Stimulated activated naive CD8-positive, alpha-beta T cell treated with anti-CD3 and anti-CD28 coated beads, Interleukin-15, Interleukin-2, amounts not matched to agents 100 ng/mL and 50 ng/mL, for 24 hours (primary cell): Measurements from ENCODE around the gene ADGRF3.
A peak's percentile ranks its signal among the peaks of the same experiment; 100 is the strongest.
"Not testable (repeated sequence)": the region's sequence is repeated elsewhere in the genome, so short reads cannot be mapped to it uniquely, and the experiment has no call there.

Experiments
- H3K27ac Mint-ChIP-seq: one replicate; pipeline ENCODE4 v1.8.0; 2021; ENCODE audit warnings: mild to moderate bottlenecking, mixed read lengths
- H3K27me3 Mint-ChIP-seq: one replicate; pipeline ENCODE4 v1.8.0; 2021; ENCODE audit warnings: mixed read lengths
- H3K36me3 Mint-ChIP-seq: one replicate; pipeline ENCODE4 v1.8.0; 2021; ENCODE audit warnings: low read depth, mixed read lengths
- H3K4me1 Mint-ChIP-seq: one replicate; pipeline ENCODE4 v1.8.0; 2021; ENCODE audit warnings: low read depth, mixed read lengths
- H3K4me3 Mint-ChIP-seq: one replicate; pipeline ENCODE4 v1.8.0; 2021; ENCODE audit warnings: mild to moderate bottlenecking, mixed read lengths
- H3K9me3 Mint-ChIP-seq: one replicate; pipeline ENCODE4 v1.8.0; 2021; ENCODE audit warnings: mixed read lengths

ADGRF3 gene

DNA sequence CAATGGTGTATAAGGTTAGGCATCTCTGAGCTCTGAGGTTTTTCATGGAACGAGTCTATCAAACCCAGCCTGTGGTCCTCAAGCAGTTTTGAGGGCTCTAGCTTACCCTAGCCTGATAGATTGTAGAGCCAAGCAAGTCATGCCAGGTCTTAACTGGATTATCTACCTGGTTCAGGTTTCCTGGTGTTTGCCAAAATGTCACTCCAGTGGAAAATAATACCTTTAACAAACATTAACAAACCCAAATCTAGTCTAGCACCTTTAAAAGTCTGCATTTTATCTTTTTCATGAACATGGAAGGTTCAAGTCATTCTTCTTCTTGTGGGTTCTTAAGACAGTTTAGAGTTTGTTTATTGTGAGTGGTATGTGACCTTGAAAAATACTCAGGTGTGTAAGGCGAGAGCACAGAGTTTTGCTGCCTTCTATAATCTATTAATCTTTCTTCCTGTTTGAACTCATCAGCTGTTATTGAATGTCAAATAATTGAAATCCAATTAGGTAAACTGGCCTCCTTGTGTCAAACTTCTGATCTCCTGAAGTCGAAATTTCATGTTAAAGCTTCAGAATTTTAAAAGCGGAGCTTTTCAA, 13.4 kb upstream of the ADGRF3 start:
- no peaks in the 10 kb centered on the region for H3K27me3 Mint-ChIP-seq
- H3K36me3 Mint-ChIP-seq = peaks cover 51% of the 10 kb centered on the region
- no peaks in the 10 kb centered on the region for H3K9me3 Mint-ChIP-seq
- no peak overlapping the region for H3K4me3 Mint-ChIP-seq
- peaks cover 54% of the 10 kb centered on the region for H3K4me1 Mint-ChIP-seq
- H3K27ac Mint-ChIP-seq = no peak overlapping the region

- Mint-ChIP-seq H3K36me3 (peaks cover 59% of the 10 kb centered on the region), H3K27ac (no peak overlapping the region), H3K4me1 (peaks cover 69% of the 10 kb centered on the region), H3K9me3 (no peaks in the 10 kb centered on the region), H3K27me3 (no peaks in the 10 kb centered on the region), H3K4me3 (no peak overlapping the region)
Observed at GRCh38 chr2:26356771-26357170, 10.2 kb upstream of the ADGRF3 start.

- Mint-ChIP-seq H3K9me3 (no peaks in the 10 kb centered on the region), H3K4me1 (peaks cover 75% of the 10 kb centered on the region), H3K4me3 (no peak overlapping the region), H3K36me3 (peaks cover 58% of the 10 kb centered on the region), H3K27ac (no peak overlapping the region), H3K27me3 (no peaks in the 10 kb centered on the region)
Observed at GRCh38 chr2:26356111-26356510, 9.5 kb upstream of the ADGRF3 start.

- no peaks in the 10 kb centered on the region for H3K27me3 Mint-ChIP-seq
- H3K4me3 Mint-ChIP-seq = no peak overlapping the region
- no peak overlapping the region for H3K27ac Mint-ChIP-seq
- H3K36me3 Mint-ChIP-seq = peaks cover 58% of the 10 kb centered on the region
- no peaks in the 10 kb centered on the region for H3K9me3 Mint-ChIP-seq
- H3K4me1 Mint-ChIP-seq = peaks cover 76% of the 10 kb centered on the region
Observed at GRCh38 chr2:26355038-26355995, 8.7 kb upstream of the ADGRF3 start.

DNA sequence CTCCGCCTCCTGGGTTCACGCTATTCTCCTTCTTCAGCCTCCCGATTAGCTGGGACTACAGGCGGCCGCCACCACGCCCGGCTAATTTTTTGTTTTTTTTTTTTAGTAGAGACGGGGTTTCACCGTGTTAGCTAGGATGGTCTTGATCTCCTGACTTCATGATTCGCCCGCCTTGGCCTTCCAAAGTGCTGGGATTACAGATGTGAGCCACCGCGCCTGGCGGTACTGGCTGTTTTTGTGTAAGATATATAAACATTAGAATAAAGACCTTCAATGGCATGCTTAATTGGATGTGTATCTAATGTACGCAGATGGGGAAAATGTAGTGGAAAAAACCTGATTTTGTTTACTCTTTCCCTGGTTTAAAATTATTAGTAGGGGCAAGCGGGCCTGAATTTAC, 7.9 kb upstream of the ADGRF3 start:
- H3K4me3 Mint-ChIP-seq, H3K9me3 Mint-ChIP-seq, H3K27me3 Mint-ChIP-seq, H3K27ac Mint-ChIP-seq: not testable (repeated sequence)
- H3K4me1 Mint-ChIP-seq = peaks cover 76% of the 10 kb centered on the region
- H3K36me3 Mint-ChIP-seq = peaks cover 57% of the 10 kb centered on the region

GRCh38 chr2:26352892-26353291, 6.3 kb upstream of the ADGRF3 start:
- peaks cover 63% of the 10 kb centered on the region for H3K36me3 Mint-ChIP-seq
- H3K9me3 Mint-ChIP-seq = no peaks in the 10 kb centered on the region
- H3K27ac Mint-ChIP-seq = peak overlapping the region; percentile 34
- H3K4me1 Mint-ChIP-seq = peaks cover 78% of the 10 kb centered on the region
- H3K27me3 Mint-ChIP-seq = no peaks in the 10 kb centered on the region
- no peak overlapping the region for H3K4me3 Mint-ChIP-seq

DNA sequence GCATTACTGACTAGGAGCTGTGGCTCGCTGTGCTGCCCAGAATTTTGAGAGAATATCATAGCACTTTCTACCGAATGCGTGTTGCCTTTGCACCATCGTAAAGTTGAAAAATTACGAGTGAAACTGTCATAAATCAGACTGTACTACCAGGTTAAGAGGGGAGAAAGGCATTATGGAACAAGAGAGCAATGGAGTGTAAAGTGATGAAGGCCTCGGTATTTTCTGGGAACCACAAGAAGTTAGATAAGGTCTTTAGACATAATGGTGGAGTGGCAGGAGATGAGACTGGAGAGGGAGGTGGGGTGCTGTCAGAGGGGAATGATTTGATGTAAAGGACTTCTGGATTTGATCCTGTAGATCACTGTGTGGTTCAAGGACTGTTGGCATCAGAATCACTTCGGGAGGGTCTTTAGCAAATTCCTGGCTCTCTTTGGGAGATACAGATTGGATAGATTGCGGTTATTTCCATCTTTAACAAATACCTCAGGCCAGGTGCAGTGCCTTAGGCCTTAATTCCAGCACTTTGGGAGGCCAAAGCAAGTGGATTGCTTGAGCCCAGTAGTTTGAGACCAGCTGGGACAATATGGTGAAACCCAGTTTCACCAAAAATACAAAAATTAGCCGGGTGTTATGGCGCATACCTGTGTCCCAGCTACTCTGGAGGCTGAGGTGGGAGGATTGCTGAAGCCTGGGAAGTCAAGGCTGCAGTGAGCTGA, 4.9 kb upstream of the ADGRF3 start:
- peaks cover 80% of the 10 kb centered on the region for H3K4me1 Mint-ChIP-seq
- peak overlapping the region; percentile 1 for H3K27ac Mint-ChIP-seq
- no peaks in the 10 kb centered on the region for H3K27me3 Mint-ChIP-seq
- peaks cover 63% of the 10 kb centered on the region for H3K36me3 Mint-ChIP-seq
- no peaks in the 10 kb centered on the region for H3K9me3 Mint-ChIP-seq
- no peak overlapping the region for H3K4me3 Mint-ChIP-seq

DNA sequence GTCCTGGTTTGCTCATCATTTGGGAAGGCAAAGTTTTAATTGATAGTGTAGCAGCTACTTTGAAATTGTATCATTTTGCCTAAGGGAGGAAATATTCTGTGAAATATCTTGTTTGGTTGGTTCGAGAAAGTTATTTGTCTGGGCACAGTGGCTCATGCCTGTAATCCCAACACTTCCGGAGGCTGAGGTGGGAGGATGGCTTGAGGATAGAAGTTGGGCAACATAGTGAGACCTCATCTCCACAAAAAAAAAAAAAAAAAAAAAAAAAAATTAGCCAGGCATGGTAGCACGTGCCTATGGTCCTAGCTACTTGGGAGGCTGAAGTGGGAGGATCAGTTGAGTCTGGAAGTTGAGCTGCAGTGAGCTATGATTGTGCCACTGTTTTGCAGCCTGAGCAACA, 3.1 kb upstream of the ADGRF3 start:
- peaks cover 62% of the 10 kb centered on the region for H3K4me1 Mint-ChIP-seq
- peaks cover 62% of the 10 kb centered on the region for H3K36me3 Mint-ChIP-seq
- no peaks in the 10 kb centered on the region for H3K27me3 Mint-ChIP-seq
- H3K4me3 Mint-ChIP-seq = no peak overlapping the region
- H3K9me3 Mint-ChIP-seq = no peaks in the 10 kb centered on the region
- no peak overlapping the region for H3K27ac Mint-ChIP-seq

GRCh38 chr2:26347286-26347865, 787 bp upstream of the ADGRF3 start:
- Mint-ChIP-seq H3K9me3 (no peaks in the 10 kb centered on the region), H3K27me3 (no peaks in the 10 kb centered on the region), H3K36me3 (peaks cover 45% of the 10 kb centered on the region), H3K4me1 (peaks cover 59% of the 10 kb centered on the region), H3K4me3 (peak overlapping the region; percentile 99), H3K27ac (peak overlapping the region; percentile 99)

DNA sequence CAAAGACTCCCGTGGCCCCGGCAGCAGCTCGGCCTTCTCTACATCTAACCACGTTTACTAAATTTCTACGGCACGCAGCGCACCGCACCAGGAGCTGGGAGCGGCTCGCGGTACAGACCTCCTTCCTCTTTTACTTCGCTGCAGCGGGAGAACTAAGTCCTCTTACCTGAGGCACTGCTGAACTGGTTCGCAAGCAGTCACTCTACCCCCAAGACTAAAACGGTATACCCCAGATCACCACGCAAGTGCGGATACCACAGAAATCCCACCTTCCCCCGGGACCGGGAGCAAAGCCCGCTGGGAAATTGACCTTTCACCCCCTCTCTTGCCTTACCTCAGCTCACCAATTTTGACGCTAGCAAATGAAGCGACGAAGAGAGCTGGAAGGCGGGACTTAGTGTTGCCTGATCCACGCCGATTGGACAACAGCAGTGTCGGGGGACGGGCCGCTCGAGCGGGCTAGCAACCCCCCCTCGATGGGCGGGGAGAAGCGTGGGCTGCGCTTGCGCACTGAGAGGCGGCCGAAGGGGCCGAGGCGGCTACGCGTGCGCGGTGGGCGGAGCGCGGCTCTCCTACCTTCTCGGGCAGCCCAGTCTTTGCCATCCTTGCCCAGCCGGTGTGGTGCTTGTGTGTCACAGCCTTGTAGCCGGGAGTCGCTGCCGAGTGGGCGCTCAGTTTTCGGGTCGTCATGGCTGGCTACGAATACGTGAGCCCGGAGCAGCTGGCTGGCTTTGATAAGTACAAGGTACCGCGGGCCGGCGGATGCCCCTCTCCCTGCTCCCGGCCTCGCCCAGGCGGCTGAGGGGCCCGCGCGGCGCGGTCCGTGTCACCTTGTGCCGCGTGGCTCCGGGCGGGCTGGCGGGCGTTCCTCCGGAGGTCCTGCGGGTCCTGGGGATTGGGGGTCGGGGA, 790 bp downstream of the ADGRF3 start, which contains the start of gene SELENOI:
Gene SELENOI (plus strand): TSS at position 599 of the 909 bp plus-strand sequence. CDS start 90 bp downstream, at position 689.
- H3K27me3 Mint-ChIP-seq = no peaks in the 10 kb centered on the region
- peaks cover 49% of the 10 kb centered on the region for H3K4me1 Mint-ChIP-seq
- peaks cover 34% of the 10 kb centered on the region for H3K36me3 Mint-ChIP-seq
- peak within 1 kb of the TSS; percentile 99 for H3K27ac Mint-ChIP-seq
- no peaks in the 10 kb centered on the region for H3K9me3 Mint-ChIP-seq
- peak within 1 kb of the TSS; percentile 99 for H3K4me3 Mint-ChIP-seq

GRCh38 chr2:26345283-26345544, 1.4 kb downstream of the ADGRF3 start:
- Mint-ChIP-seq H3K36me3 (peaks cover 28% of the 10 kb centered on the region), H3K9me3 (no peaks in the 10 kb centered on the region), H3K4me1 (peaks cover 48% of the 10 kb centered on the region)

GRCh38 chr2:26344581-26345282, 1.9 kb downstream of the ADGRF3 start:
- Mint-ChIP-seq H3K27me3 (no peaks in the 10 kb centered on the region), H3K36me3 (peaks cover 28% of the 10 kb centered on the region), H3K4me3 (peak overlapping the region; percentile 99), H3K27ac (peak overlapping the region; percentile 97), H3K9me3 (no peaks in the 10 kb centered on the region), H3K4me1 (peaks cover 48% of the 10 kb centered on the region)

More at GRCh38 chr2:26345283-26345544, 1.4 kb downstream of the ADGRF3 start:
- peak overlapping the region; percentile 99 for H3K4me3 Mint-ChIP-seq
- no peaks in the 10 kb centered on the region for H3K27me3 Mint-ChIP-seq
- H3K27ac Mint-ChIP-seq = peak overlapping the region; percentile 97

DNA sequence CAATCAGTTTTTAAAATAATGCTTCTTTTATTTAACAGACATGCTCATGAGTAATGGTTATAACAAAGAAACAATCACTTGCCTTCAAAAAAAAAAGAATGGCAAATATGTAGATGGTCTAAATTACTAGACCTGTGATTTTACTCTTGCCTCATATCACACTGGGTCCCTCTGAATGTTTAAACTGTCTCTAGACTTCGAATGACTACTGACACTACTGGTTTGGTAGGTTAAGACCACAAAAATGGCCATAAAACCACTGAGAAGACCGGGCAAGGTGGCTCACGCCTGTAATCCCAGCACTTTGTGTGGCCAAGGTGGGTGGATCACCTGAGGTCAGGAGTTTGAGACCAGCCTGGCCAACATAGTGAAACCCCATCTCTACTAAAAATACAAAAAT, 5.8 kb downstream of the ADGRF3 start:
- no peak overlapping the region for H3K27ac Mint-ChIP-seq
- peaks cover 3% of the 10 kb centered on the region for H3K36me3 Mint-ChIP-seq
- H3K4me1 Mint-ChIP-seq = peaks cover 33% of the 10 kb centered on the region
- H3K9me3 Mint-ChIP-seq = no peaks in the 10 kb centered on the region
- H3K4me3 Mint-ChIP-seq = no peak overlapping the region
- no peaks in the 10 kb centered on the region for H3K27me3 Mint-ChIP-seq
